IMR-90 (cell line): ENCODE results near the gene LBH. TPM values are rescaled to one million over a fixed set of nuclear protein-coding genes. Genes with fewer than 3 reads are reported as not detected.

Experiments
- ATAC-seq: fragments of 200-7000 bp; cut with Tn5 transposase; 2 replicates; pipeline ENCODE4 v1.9.1; 2020; ENCODE audit warnings: low read depth, mild to moderate bottlenecking, moderate library complexity
- BruUV-seq: library from RNA; stranded (reverse); fragments of 400-500 nt; replicated peaks from 2 replicates; lab custom pipeline; 2021; lab: Mats Ljungman, UMichigan
- CTCF ChIA-PET: fragments of 300-600 bp; formaldehyde crosslinking; extraction: SDS; loops from one replicate; lab custom pipeline; 2021; ENCODE audit warnings: antibody characterized with exemption; lab: Yijun Ruan, JAX
- POLR2A ChIA-PET: fragments of 300-600 bp; sonication (Branson Sonifier 250); formaldehyde crosslinking; loops from one replicate; lab custom pipeline; 2022; ENCODE audit warnings: antibody characterized with exemption; ENCODE audit not compliant: unreplicated experiment; lab: Charles Lee
- DNase-seq: peaks from one replicate; pipeline ENCODE4 v3.0.0; 2013
- H2AFZ ChIP-seq: replicated peaks from 2 replicates; pipeline ENCODE3; 2013; ENCODE audit warnings: low read length, mild to moderate bottlenecking; ENCODE audit not compliant: poor library complexity
- H2AK5ac ChIP-seq: 2 replicates; pipeline ENCODE4 v1.6.1; 2013; ENCODE audit warnings: low read depth, low read length, inconsistent platforms
- H2AK9ac ChIP-seq: replicated peaks from 2 replicates; pipeline ENCODE3; 2013; ENCODE audit warnings: mild to moderate bottlenecking, low read depth, low read length, moderate library complexity; ENCODE audit not compliant: poor library complexity
- H2BK120ac ChIP-seq: 2 replicates; pipeline ENCODE4 v1.6.1; 2013; ENCODE audit warnings: low read depth, low read length, inconsistent platforms
- H2BK15ac ChIP-seq: 3 replicates; pipeline ENCODE4 v1.6.1; 2013; ENCODE audit warnings: low read depth, low read length, inconsistent platforms
- H2BK20ac ChIP-seq: 2 replicates; pipeline ENCODE4 v1.6.1; 2013; ENCODE audit warnings: low read depth, mild to moderate bottlenecking, inconsistent platforms, low read length, moderate library complexity
- H2BK5ac ChIP-seq: 2 replicates; pipeline ENCODE4 v1.6.1; 2013; ENCODE audit warnings: mild to moderate bottlenecking, low read depth, low read length, inconsistent platforms; ENCODE audit not compliant: poor library complexity, severe bottlenecking
- H3K14ac ChIP-seq: replicated peaks from 2 replicates; pipeline ENCODE4 v1.6.1; 2013; ENCODE audit warnings: low read depth, low read length, inconsistent platforms
- H3K18ac ChIP-seq: 2 replicates; pipeline ENCODE4 v1.6.1; 2013; ENCODE audit warnings: low read depth, low read length, control low read depth
- H3K23ac ChIP-seq: 2 replicates; pipeline ENCODE4 v1.6.1; 2013; ENCODE audit warnings: low read depth, low read length, inconsistent platforms
- H3K27ac ChIP-seq: 2 replicates; pipeline ENCODE4 v1.5.1; 2013; ENCODE audit warnings: mild to moderate bottlenecking, control low read depth, low read length; ENCODE audit not compliant: insufficient read depth
- H3K27me3 ChIP-seq: 2 replicates; pipeline ENCODE4 v1.6.1; 2013; ENCODE audit warnings: low read length; ENCODE audit not compliant: control insufficient read depth, insufficient read depth
- H3K36me3 ChIP-seq: 2 replicates; pipeline ENCODE4 v1.6.1; 2013; ENCODE audit warnings: low read length, mixed read lengths; ENCODE audit not compliant: control insufficient read depth, insufficient read depth
- H3K4ac ChIP-seq: 2 replicates; pipeline ENCODE4 v1.6.1; 2013; ENCODE audit warnings: low read depth, low read length, inconsistent platforms
- H3K4me1 ChIP-seq: 2 replicates; pipeline ENCODE4 v1.6.1; 2013; ENCODE audit warnings: low read length, mixed read lengths; ENCODE audit not compliant: control insufficient read depth, insufficient read depth
- H3K4me2 ChIP-seq: 2 replicates; pipeline ENCODE4 v1.6.1; 2013; ENCODE audit warnings: low read depth, mild to moderate bottlenecking, control low read depth, low read length, moderate library complexity
- H3K4me3 ChIP-seq: 2 replicates; pipeline ENCODE4 v1.5.1; 2013; ENCODE audit warnings: low read depth, mild to moderate bottlenecking, control low read depth, low read length, moderate library complexity; ENCODE audit not compliant: insufficient read depth
- H3K56ac ChIP-seq: 2 replicates; pipeline ENCODE4 v1.6.1; 2013; ENCODE audit warnings: low read length, inconsistent platforms; ENCODE audit not compliant: insufficient read depth; ENCODE audit errors: extremely low read depth
- H3K79me1 ChIP-seq, 2 experiments: 2 replicates each; pipeline ENCODE4 v1.6.1; 2013; ENCODE audit warnings: low read length in 2 of 2, inconsistent platforms in 1 of 2, low read depth in 1 of 2
- H3K9ac ChIP-seq: 2 replicates; pipeline ENCODE4 v1.6.1; 2013; ENCODE audit warnings: low read depth, low read length, control low read depth
- H3K9me1 ChIP-seq: 2 replicates; pipeline ENCODE4 v1.6.1; 2013; ENCODE audit warnings: low read length, inconsistent platforms; ENCODE audit not compliant: insufficient read depth
- H3K9me3 ChIP-seq: 2 replicates; pipeline ENCODE4 v1.6.1; 2013; ENCODE audit warnings: low read length; ENCODE audit not compliant: control insufficient read depth, insufficient read depth
- H4K20me1 ChIP-seq: 2 replicates; pipeline ENCODE4 v1.6.1; 2013; ENCODE audit warnings: low read length, inconsistent platforms; ENCODE audit not compliant: insufficient read depth
- H4K5ac ChIP-seq: 2 replicates; pipeline ENCODE4 v1.6.1; 2013; ENCODE audit warnings: mild to moderate bottlenecking, low read depth, low read length, control low read depth
- H4K8ac ChIP-seq, 2 experiments: 2 replicates each; pipeline ENCODE4 v1.6.1; 2013; ENCODE audit warnings: low read depth in 2 of 2, low read length in 2 of 2, control low read depth in 1 of 2, inconsistent platforms in 1 of 2
- H4K91ac ChIP-seq: 2 replicates; pipeline ENCODE4 v1.6.1; 2013; ENCODE audit warnings: low read depth, low read length, inconsistent platforms; ENCODE audit not compliant: insufficient read depth
- FOS ChIP-seq: fragments of 150-350 bp; IDR thresholded peaks from 2 replicates; pipeline ENCODE4 v1.6.1; 2016; ENCODE audit warnings: low read depth, low read length
- RAD21 ChIP-seq: IDR thresholded peaks from 2 replicates; pipeline ENCODE4 v1.6.1; 2012; ENCODE audit warnings: low read length, improper control_type of control experiment
- RCOR1 ChIP-seq: IDR thresholded peaks from 2 replicates; pipeline ENCODE4 v1.6.1; 2012; ENCODE audit warnings: mild to moderate bottlenecking, low read length, improper control_type of control experiment; ENCODE audit not compliant: insufficient replicate concordance
- RFX5 ChIP-seq: IDR thresholded peaks from 2 replicates; pipeline ENCODE4 v1.8.0; 2012; ENCODE audit warnings: low read depth, mild to moderate bottlenecking, low read length, moderate library complexity
- SMC3 ChIP-seq: fragments of 150-350 bp; IDR thresholded peaks from 2 replicates; pipeline ENCODE4 v1.6.1; 2016; ENCODE audit warnings: low read depth, mild to moderate bottlenecking, antibody characterized with exemption, low read length, moderate library complexity
- WGBS, 2 experiments: methylation state at CpG; one replicate each; pipeline versions ENCODE4 v1.1.5 to v1.1.7; 2013; ENCODE audit warnings: missing lambda C conversion rate in 2 of 2; ENCODE audit not compliant: insufficient read length in 1 of 2; ENCODE audit errors: extremely low coverage in 2 of 2; 5-methylcytosine and 5-hydroxymethylcytosine counted together
- dilution Hi-C: fragments of 300-500 bp; cut with HindIII; formaldehyde crosslinking; loops from one replicate; pipeline ENCODE4 v1.14.3; 2018; ENCODE audit warnings: low sequenced_read_pairs; ENCODE audit not compliant: unreplicated experiment
- in situ Hi-C: fragments of 300-500 bp; cut with MboI; formaldehyde crosslinking; loops from 3 replicates; pipeline ENCODE4 v1.14.3; 2019; ENCODE audit warnings: low sequenced_read_pairs, inconsistent platforms, mixed read lengths
- intact Hi-C: fragments of 100-400 bp; cut with micrococcal nuclease; formaldehyde crosslinking; loops from 2 replicates; pipeline ENCODE4 v1.10.0; 2022
- polyA plus RNA-seq, 3 experiments: library from polyadenylated mRNA; depleted of rRNA; stranded (reverse); fragments of >200 nt; gene quantifications; 2 replicates each; pipeline ENCODE4 v1.2.3, GENCODE V29; 2012; ENCODE audit warnings: low replicate concordance in 1 of 3
- total RNA-seq: library from RNA; depleted of rRNA; stranded (reverse); fragments of >200 nt; gene quantifications from 2 replicates; pipeline ENCODE4 v1.2.3, GENCODE V29; 2012

Gene LBH
- total and polyA plus RNA-seq, 2 of the 4 experiments (the other 2 are of a cell fraction) = 158 to 202 TPM

GRCh38 chr2:30209227-30209626, 22.1 kb upstream of the LBH start:
- Histone ChIP-seq H3K14ac (no peak overlapping the region), H3K4me1 (peaks cover 2% of the 10 kb centered on the region; the same call in 1 of the 2 replicates), H4K20me1 (no peaks in the 10 kb centered on the region), H4K5ac (no peak overlapping the region), H3K36me3 (no peaks in the 10 kb centered on the region), H3K9ac (no peak overlapping the region), H4K8ac (no peak overlapping the region), H2AK9ac (no peak overlapping the region), H3K27ac (no peak overlapping the region), H3K4me2 (no peak overlapping the region), H3K27me3 (0 out of 2 replicates have a peak, but pooled peaks cover 2% of the 10 kb centered on the region), H3K23ac (no peak overlapping the region), H2AK5ac (peak overlapping the region; percentile 58; the same call in 1 of the 2 replicates), H2BK15ac (no peak overlapping the region), H2BK120ac (no peak overlapping the region), H3K18ac (no peak overlapping the region), H2BK20ac (no peak overlapping the region), H3K4me3 (no peak overlapping the region), H2AFZ (no peak overlapping the region), H3K9me3 (no peaks in the 10 kb centered on the region), H3K56ac (no peak overlapping the region), H3K79me1 (no peaks in the 10 kb centered on the region), H4K91ac (peak overlapping the region; percentile 55), H2BK5ac (no peak overlapping the region), H3K4ac (no peak overlapping the region), H3K9me1 (no peaks in the 10 kb centered on the region; the same call in 1 of the 2 replicates)
- DNase-seq (no peak), ATAC-seq (no peak)
- CTCF ChIA-PET = interaction anchor here (0.6 to 4.6 kb wide), 11 partner anchors 15 to 502 kb away, joined by 3 to 49 read pairs (median 4); no protein-coding TSS in a partner anchor
- dilution Hi-C loops = no loop called here
- no CpG with 5 or more reads among the region's 2 CpGs for WGBS, 2 experiments
- in situ Hi-C loops = loop anchor here (25.0 kb wide), 1 partner anchor 653 kb away; no protein-coding TSS in a partner anchor
- POLR2A ChIA-PET = interaction anchor here (0.5 to 0.7 kb wide), 2 partner anchors 34 to 200 kb away, joined by 3 to 15 read pairs; no protein-coding TSS in a partner anchor
- no TSS peak for BruUV-seq
- intact Hi-C loops = no loop called here
- TF ChIP-seq RCOR1 (no peak), RFX5 (no peak), SMC3 (no peak), RAD21 (no peak), FOS (no peak)
